Psoas muscle (tissue), 8 donors: ENCODE data around the gene EXOSC1. TPM values are rescaled to one million over a fixed set of nuclear protein-coding genes. Genes with fewer than 3 reads are reported as not detected.
"Not testable (repeated sequence)": the region's sequence is repeated elsewhere in the genome, so short reads cannot be mapped to it uniquely, and the experiment has no call there.

ENCODE experiments used
- ATAC-seq, 4 donors: fragments of 200-7000 bp; cut with Tn5 transposase; one replicate each; pipeline ENCODE4 v1.9.1; 2020; ENCODE audit warnings: moderate library complexity in 3 of 4, mild to moderate bottlenecking in 2 of 4
- DNase-seq, 2 donors: peaks; one replicate each; pipeline ENCODE4 v3.0.0-alpha.2; 2020
- H3K27ac ChIP-seq: fragments of 200-600 bp; one replicate; pipeline ENCODE4 v1.8.0; 2022
- H3K27me3 ChIP-seq, 3 donors: fragments of 200-600 bp in 1 of 3; one replicate each; pipeline versions ENCODE4 v1.6.1 to v1.8.0; 2013 to 2022; ENCODE audit warnings: low read length in 2 of 3, mild to moderate bottlenecking in 2 of 3, moderate library complexity in 1 of 3; ENCODE audit not compliant: insufficient read depth in 3 of 3
- H3K36me3 ChIP-seq, 2 donors: fragments of 200-600 bp in 1 of 2; one replicate each; pipeline versions ENCODE4 v1.6.1 to v1.8.0; 2013 to 2022; ENCODE audit warnings: low read depth in 1 of 2, mild to moderate bottlenecking in 1 of 2, moderate library complexity in 1 of 2; ENCODE audit not compliant: insufficient read depth in 1 of 2
- H3K4me1 ChIP-seq: fragments of 200-600 bp; one replicate; pipeline ENCODE4 v1.8.0; 2022
- H3K4me3 ChIP-seq: fragments of 200-600 bp; one replicate; pipeline ENCODE4 v1.8.0; 2022; ENCODE audit warnings: mild to moderate bottlenecking
- H3K9me3 ChIP-seq: fragments of 200-600 bp; one replicate; pipeline ENCODE4 v1.8.0; 2022
- WGBS, 3 donors: extraction: QIAGEN DNeasy Blood & Tissue Kit; methylation state at CpG; one replicate each; pipeline versions ENCODE4 v1.1.6 to v1.1.7; 2013; 5-methylcytosine and 5-hydroxymethylcytosine counted together
- intact Hi-C, 2 donors: fragments of 100-400 bp; cut with DNase I; formaldehyde crosslinking; loops; one replicate each; pipeline versions ENCODE4 v1.11.0 to v1.14.2; 2022
- polyA plus RNA-seq, 3 donors: library from polyadenylated mRNA; stranded (reverse); fragments of 200-250 nt; gene quantifications; one replicate each; pipeline ENCODE4 v1.2.3, GENCODE V29; 2013
- total RNA-seq, 4 donors: library from RNA; stranded (reverse); fragmentation: NEBNext Ultra II Directional in 2 of 4; extraction: Animal tissue kit (Norgen Biotek cat#: 25700) in 2 of 4; gene quantifications; one replicate each; pipeline versions ENCODE4 v1.2.1 to v1.2.4, GENCODE V29; 2021 to 2023
- TF ChIP-seq, protein P1 (sequence below): fragments of 200-600 bp; IDR thresholded peaks from one replicate; pipeline ENCODE4 v1.8.0; 2022; ENCODE audit warnings: antibody characterized with exemption
- donor health status: healthy with polysubstance abuse.
- donor health status: DM: no; HTN: no; CAD: no; lungs with moderate emphysema.
- donor health status: Bipolar disorder and iron deficiency.
- donor health status: healthy.
- donor health status: DM: yes; HTN: yes; CAD: no.
- donor health status: DM: no; HTN: no; CAD: no.
- donor health status: DM: no; HTN: no; CAD: no.
- donor health status: DM: yes; HTN: yes; CAD: no.

Gene EXOSC1
- total and polyA plus RNA-seq, 7 donors, result 14.0 to 36.5 (median 20.4) TPM

DNA sequence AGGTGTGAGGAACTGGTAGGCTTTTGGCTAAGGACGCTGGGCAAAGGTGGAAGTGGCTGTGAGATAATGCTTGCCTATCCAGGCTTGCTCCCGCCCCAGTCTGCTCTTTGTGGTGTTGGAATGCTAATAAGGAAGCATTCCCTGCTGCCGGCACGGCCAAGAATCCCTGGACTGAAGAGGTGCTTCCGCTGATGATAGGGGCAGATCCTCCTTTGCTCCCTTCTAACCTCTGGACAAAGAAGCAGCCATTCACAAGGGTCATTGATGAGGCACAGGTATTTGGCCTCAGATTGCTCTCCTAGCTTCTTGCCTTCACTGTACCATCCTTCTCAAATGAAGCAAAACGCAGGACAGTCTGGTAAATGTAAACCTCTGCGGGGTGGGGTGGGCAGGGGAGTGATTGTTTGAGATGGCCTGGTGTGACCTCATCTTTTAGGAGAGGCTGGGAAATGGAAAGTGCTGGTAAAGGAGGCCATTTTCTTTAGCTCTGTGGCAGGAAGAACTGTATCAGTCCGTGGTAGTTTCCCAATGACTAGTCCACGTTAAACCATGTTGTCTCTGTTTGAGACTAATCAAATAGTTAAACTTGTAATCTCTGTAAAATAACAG is 18.1 kb downstream of the EXOSC1 start:
- DNase-seq (no peak), ATAC-seq (no peak)
- TF ChIP-seq, protein P1, sequence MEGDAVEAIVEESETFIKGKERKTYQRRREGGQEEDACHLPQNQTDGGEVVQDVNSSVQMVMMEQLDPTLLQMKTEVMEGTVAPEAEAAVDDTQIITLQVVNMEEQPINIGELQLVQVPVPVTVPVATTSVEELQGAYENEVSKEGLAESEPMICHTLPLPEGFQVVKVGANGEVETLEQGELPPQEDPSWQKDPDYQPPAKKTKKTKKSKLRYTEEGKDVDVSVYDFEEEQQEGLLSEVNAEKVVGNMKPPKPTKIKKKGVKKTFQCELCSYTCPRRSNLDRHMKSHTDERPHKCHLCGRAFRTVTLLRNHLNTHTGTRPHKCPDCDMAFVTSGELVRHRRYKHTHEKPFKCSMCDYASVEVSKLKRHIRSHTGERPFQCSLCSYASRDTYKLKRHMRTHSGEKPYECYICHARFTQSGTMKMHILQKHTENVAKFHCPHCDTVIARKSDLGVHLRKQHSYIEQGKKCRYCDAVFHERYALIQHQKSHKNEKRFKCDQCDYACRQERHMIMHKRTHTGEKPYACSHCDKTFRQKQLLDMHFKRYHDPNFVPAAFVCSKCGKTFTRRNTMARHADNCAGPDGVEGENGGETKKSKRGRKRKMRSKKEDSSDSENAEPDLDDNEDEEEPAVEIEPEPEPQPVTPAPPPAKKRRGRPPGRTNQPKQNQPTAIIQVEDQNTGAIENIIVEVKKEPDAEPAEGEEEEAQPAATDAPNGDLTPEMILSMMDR, result no peak
- Histone ChIP-seq H3K27me3 (no peaks in the 10 kb centered on the region), H3K27ac (peak overlapping the region; percentile 91), H3K9me3 (no peaks in the 10 kb centered on the region), H3K36me3 (peaks cover 6 to 46% of the 10 kb centered on the region in 2 donors), H3K4me3 (peak overlapping the region; percentile 94), H3K4me1 (peaks cover 30% of the 10 kb centered on the region)
- 18 to 29% (median 21%) methylated on average over 9 of the region's 9 CpGs for WGBS, 3 donors
- intact Hi-C loops, result no loop called here

DNA sequence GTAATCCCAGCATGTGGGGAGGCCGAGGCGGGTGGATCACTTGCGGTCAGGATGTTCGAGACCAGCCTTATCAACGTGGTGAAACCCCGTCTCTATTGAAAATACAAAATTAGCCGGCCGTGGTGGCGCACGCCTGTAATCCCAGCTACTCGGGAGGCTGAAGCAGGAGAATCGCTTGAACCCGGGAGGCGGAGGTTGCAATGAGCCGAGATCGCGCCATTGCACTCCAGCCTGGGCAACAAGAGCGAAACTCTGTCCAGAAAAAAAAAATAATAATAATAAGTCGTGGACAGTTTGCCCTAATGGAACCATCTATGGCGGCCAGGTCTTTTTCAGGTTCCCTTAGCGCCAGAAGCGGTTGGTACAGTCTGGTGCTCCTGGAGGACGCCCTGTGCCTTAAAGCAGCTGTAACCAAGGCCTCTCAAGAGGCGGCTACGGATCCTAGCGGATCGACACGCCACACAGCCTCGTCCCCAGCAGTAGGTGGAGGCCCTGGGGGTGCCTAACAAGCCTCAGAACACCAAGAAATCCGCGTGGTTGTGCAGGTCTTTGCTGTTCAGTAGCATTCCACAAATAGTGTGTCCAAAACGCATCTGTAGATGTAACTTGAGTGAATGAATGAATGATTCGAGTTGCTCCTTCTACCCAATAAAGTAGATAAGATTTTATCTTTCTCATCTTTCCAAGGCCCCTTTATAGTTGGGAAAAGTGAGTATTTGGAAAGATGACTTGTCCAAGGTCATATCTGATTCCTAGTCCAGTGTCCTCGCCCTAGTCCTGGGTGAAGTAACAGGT is 18.8 kb downstream of the EXOSC1 start:
- peak overlapping the region; percentile 91 for H3K27ac ChIP-seq
- TF ChIP-seq, protein P1, result no peak
- WGBS, 3 donors, result 13 to 21% (median 18%) methylated on average over 34 of the region's 34 CpGs
- ATAC-seq (no peak), DNase-seq (no peak)
- H3K36me3 ChIP-seq, result peaks cover 6 to 47% of the 10 kb centered on the region in 2 donors
- H3K27me3 ChIP-seq, result no peaks in the 10 kb centered on the region
- intact Hi-C loops, result no loop called here
- H3K9me3 ChIP-seq, result no peaks in the 10 kb centered on the region
- peak overlapping the region; percentile 94 for H3K4me3 ChIP-seq
- H3K4me1 ChIP-seq, result peaks cover 30% of the 10 kb centered on the region

DNA sequence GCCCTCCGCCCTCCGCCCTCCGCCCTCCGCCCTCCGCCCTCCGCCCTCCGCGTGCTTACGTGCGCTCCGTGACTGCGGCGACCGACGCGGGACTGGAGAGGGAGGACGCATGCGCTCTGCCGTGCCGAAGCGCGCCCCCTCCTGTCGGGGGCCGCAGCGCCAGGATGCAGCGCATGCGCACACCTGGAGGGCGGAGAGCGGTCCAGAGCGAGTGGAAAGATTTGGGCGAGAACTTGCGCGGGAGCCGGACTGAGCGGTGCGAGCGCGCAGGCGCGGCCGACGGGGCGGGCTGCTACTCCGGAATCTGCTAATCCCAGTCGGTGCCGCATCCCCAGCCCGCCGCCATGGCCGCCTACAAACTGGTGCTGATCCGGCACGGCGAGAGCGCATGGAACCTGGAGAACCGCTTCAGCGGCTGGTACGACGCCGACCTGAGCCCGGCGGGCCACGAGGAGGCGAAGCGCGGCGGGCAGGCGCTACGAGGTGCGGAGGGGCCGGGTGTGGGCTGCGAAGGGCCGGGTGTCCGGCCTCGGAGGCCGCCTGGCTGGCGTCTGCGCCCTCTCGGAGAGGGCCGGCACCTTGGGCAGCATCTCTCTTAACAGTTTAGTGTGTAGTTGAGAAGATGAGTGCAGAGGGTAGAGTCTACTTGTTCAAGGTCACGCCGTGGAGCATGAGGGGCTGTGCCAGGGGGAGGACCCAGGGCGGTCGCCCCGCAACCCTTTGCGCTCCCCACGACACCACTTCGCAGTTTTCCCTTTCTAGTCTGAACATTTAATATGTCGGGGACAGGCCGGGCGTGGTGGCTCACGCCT is 19.6 kb downstream of the EXOSC1 start, which contains the start of gene PGAM1:
Gene PGAM1 (plus strand): TSS at position 228 of the 812 bp plus-strand sequence. CDS start 117 bp downstream, at position 345.
- TF ChIP-seq, protein P1, result peak; percentile 58
- H3K27me3 ChIP-seq, result no peaks in the 10 kb centered on the region
- DNase-seq (peak; percentile 95 to 98), ATAC-seq (peak; percentile 96 to 97 (median 96))
- H3K27ac ChIP-seq, result peak within 1 kb of the TSS; percentile 91
- H3K36me3 ChIP-seq, result peaks cover 2 to 39% of the 10 kb centered on the region in 2 donors
- peak within 1 kb of the TSS; percentile 94 for H3K4me3 ChIP-seq
- H3K9me3 ChIP-seq, result no peaks in the 10 kb centered on the region
- H3K4me1 ChIP-seq, result peaks cover 30% of the 10 kb centered on the region
- intact Hi-C loops, result no loop called here
- 0 to 1% (median 1%) methylated on average over 53 to 88 of the region's 90 CpGs for whole genome bisulfite sequencing, 3 donors

DNA sequence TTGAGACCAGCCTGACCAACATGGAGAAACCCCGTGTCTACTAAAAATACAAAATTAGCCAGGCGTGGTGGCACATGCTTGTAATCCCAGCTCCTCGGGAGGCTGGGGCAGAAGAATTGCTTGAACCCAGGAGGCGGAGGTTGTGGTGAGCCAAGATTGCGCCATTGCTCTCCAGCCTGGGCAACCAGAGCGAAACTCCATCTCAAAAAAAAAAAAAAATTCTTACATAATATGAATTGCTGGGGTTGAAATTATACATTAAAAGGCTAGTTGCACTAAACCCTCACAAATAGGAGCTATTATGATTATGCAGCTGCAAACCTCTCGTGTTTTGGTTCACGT is 22.1 kb downstream of the EXOSC1 start:
- peaks cover 0 to 19% of the 10 kb centered on the region in 2 donors for H3K36me3 ChIP-seq
- 66 to 81% (median 72%) methylated on average over 8 of the region's 8 CpGs for WGBS, 3 donors

DNA sequence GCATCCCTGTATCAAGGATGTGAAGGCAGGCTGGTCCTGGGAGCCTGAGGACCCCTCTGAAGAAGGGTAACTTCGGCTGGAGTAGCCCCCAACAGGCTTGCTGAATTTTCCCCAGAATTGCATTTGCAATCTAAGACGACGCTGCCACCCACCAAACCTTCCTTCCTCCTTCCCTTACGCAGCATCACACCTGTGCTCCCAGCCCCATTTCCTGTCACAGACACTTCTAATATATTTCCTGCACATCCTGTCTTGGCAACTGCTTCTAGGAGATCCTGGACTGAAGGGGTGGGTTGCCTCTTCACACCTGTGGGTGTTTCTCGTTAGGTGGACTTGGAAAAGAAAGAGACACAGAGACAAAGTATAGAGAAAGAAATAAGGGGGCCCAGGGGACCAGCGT is 29.2 kb downstream of the EXOSC1 start:
- 73 to 80% (median 74%) methylated on average over 6 of the region's 6 CpGs for WGBS, 3 donors
- no peaks in the 10 kb centered on the region for H3K27me3 ChIP-seq
- no peak overlapping the region for H3K27ac ChIP-seq
- DNase-seq (no peak), ATAC-seq (no peak)
- H3K4me3 ChIP-seq, result no peak overlapping the region
- no peaks in the 10 kb centered on the region for H3K36me3 ChIP-seq
- no peaks in the 10 kb centered on the region for H3K4me1 ChIP-seq
- TF ChIP-seq, protein P1, result no peak
- intact Hi-C loops, result no loop called here
- no peaks in the 10 kb centered on the region for H3K9me3 ChIP-seq

More for the DNA sequence above, 22.1 kb downstream of the EXOSC1 start:
- H3K27ac ChIP-seq, H3K27me3 ChIP-seq, H3K9me3 ChIP-seq, H3K4me3 ChIP-seq, ATAC-seq, intact Hi-C loops, DNase-seq: not testable (repeated sequence)
- H3K4me1 ChIP-seq, result peaks cover 30% of the 10 kb centered on the region
